Pancreas (tissue), 10 donors: ENCODE results near the gene SBF2. TPM values are rescaled to one million over a fixed set of nuclear protein-coding genes. Genes with fewer than 3 reads are reported as not detected.

Source experiments
- ATAC-seq, 4 donors: fragments of 200-7000 bp; cut with Tn5 transposase; one replicate each; pipeline versions ENCODE4 v1.8.0 to v1.9.1; 2020; ENCODE audit warnings: mild to moderate bottlenecking in 4 of 4, moderate library complexity in 4 of 4
- DNase-seq, 6 donors: peaks; one replicate each; pipeline ENCODE4 v3.0.0-alpha.2; 2020
- FAIRE-seq: peaks from 2 replicates; lab custom pipeline; 2012; peaks lifted over from hg19 to GRCh38; lab: Jason Lieb, UNC
- H3K27ac ChIP-seq, 4 donors: fragments of 200-600 bp; sonication (generic); 1 replicate in 3 of 4; 2 replicates in 1 of 4; pipeline versions ENCODE4 v1.5.0 to v1.8.0; 2020
- H3K27me3 ChIP-seq, 4 donors: fragments of 200-600 bp; one replicate each; pipeline ENCODE4 v1.8.0; 2021
- H3K36me3 ChIP-seq, 3 donors: fragments of 200-600 bp; sonication (generic) in 1 of 3; one replicate each; pipeline versions ENCODE4 v1.5.0 to v1.8.0; 2020 to 2021
- H3K4me1 ChIP-seq, 3 donors: fragments of 200-600 bp; one replicate each; pipeline ENCODE4 v1.8.0; 2021
- H3K4me3 ChIP-seq, 4 donors: fragments of 200-600 bp; sonication (generic) in 2 of 4; one replicate each; pipeline versions ENCODE4 v1.5.0 to v1.8.0; 2020 to 2021
- H3K9me3 ChIP-seq, 4 donors: fragments of 200-600 bp; one replicate each; pipeline ENCODE4 v1.8.0; 2021
- CTCF ChIP-seq, 4 donors: fragments of 200-600 bp; sonication (generic) in 3 of 4; IDR thresholded peaks; one replicate each; pipeline versions ENCODE4 v1.5.0 to v1.8.0; 2021; ENCODE audit warnings: antibody characterized with exemption in 4 of 4
- whole genome bisulfite sequencing, 2 donors: extraction: QIAGEN DNeasy Blood & Tissue Kit; methylation state at CpG; one replicate each; pipeline ENCODE4 v1.1.7; 2013; 5-methylcytosine and 5-hydroxymethylcytosine counted together
- intact Hi-C, 3 donors: fragments of 100-400 bp; cut with DNase I; formaldehyde crosslinking; loops; one replicate each; pipeline versions ENCODE4 v1.11.1 to v1.14.2; 2022
- polyA plus RNA-seq, 2 donors: library from polyadenylated mRNA; stranded (reverse); fragments of 200-250 nt; gene quantifications; one replicate each; pipeline ENCODE4 v1.2.3, GENCODE V29; 2013
- total RNA-seq, 6 donors: library from RNA; stranded (reverse); fragmentation: NEBNext Ultra II Directional in 4 of 6; extraction: Animal tissue kit (Norgen Biotek cat#: 25700) in 4 of 6; gene quantifications; one replicate each; pipeline versions ENCODE4 v1.2.1 to v1.2.4, GENCODE V29; 2021 to 2023
- donor health status: healthy with polysubstance abuse.
- donor health status: DM: no; HTN: no; CAD: no; lungs with moderate emphysema.
- donor health status: DM: no; HTN: no; CAD: no.
- donor health status: control.
- donor health status: control.
- donor health status: Bipolar disorder and iron deficiency.
- donor health status: DM: yes; HTN: yes; CAD: no.
- donor health status: DM: no; HTN: no; CAD: no.
- donor health status: DM: no; HTN: no; CAD: no.
- donor health status: DM: yes; HTN: yes; CAD: no.

Gene SBF2
- total and polyA plus RNA-seq, 8 donors, result 4.6 to 21.8 (median 10.3) TPM

GRCh38 chr11:10021563-10021962 is 272.5 kb downstream of the SBF2 start:
- Histone ChIP-seq H3K27ac (no peak overlapping the region), H3K4me3 (no peak overlapping the region), H3K27me3 (no peaks in the 10 kb centered on the region), H3K36me3 (no peaks in the 10 kb centered on the region), H3K4me1 (no peaks in the 10 kb centered on the region), H3K9me3 (no peaks in the 10 kb centered on the region)
- 18 to 20% methylated on average over 2 of the region's 2 CpGs for WGBS, 2 donors
- intact Hi-C loops, result no loop called here
- no peak for ATAC-seq
- FAIRE-seq, result no peak
- no peak for TF ChIP-seq CTCF (IDR thresholded peaks at IDR 0.05)
- DNase-seq, result no peak

- TF ChIP-seq CTCF (IDR thresholded peaks at IDR 0.05), result no peak
- peak in 1 of 6 donors; percentile 19 for DNase-seq
- 76 to 79% methylated on average over 7 of the region's 7 CpGs for WGBS, 2 donors
- Histone ChIP-seq H3K27ac (no peak overlapping the region), H3K27me3 (no peaks in the 10 kb centered on the region), H3K4me3 (no peak overlapping the region), H3K4me1 (no peaks in the 10 kb centered on the region), H3K36me3 (no peaks in the 10 kb centered on the region), H3K9me3 (no peaks in the 10 kb centered on the region)
- intact Hi-C loops, result no loop called here
- no peak for FAIRE-seq
- ATAC-seq, result no peak
These were observed 273.9 kb downstream of the SBF2 start for GRCh38 chr11:10019906-10020682.

GRCh38 chr11:10017911-10018310 is 276.1 kb downstream of the SBF2 start:
- DNase-seq (no peak), ATAC-seq (no peak), FAIRE-seq (no peak)
- TF ChIP-seq CTCF (IDR thresholded peaks at IDR 0.05), result no peak
- H3K27me3 ChIP-seq, result no peaks in the 10 kb centered on the region
- intact Hi-C loops, result no loop called here
- H3K9me3 ChIP-seq, result no peaks in the 10 kb centered on the region
- 96% methylated on average over 1 of the region's 1 CpG for WGBS, 2 donors
- no peaks in the 10 kb centered on the region for H3K36me3 ChIP-seq
- H3K4me1 ChIP-seq, result no peaks in the 10 kb centered on the region
- H3K4me3 ChIP-seq, result no peak overlapping the region
- H3K27ac ChIP-seq, result no peak overlapping the region

GRCh38 chr11:10017050-10017449 is 277.0 kb downstream of the SBF2 start:
- H3K36me3 ChIP-seq, result no peaks in the 10 kb centered on the region
- ATAC-seq, result no peak
- no peak overlapping the region for H3K27ac ChIP-seq
- no peak for FAIRE-seq
- no peaks in the 10 kb centered on the region for H3K27me3 ChIP-seq
- H3K9me3 ChIP-seq, result no peaks in the 10 kb centered on the region
- intact Hi-C loops, result no loop called here
- H3K4me3 ChIP-seq, result no peak overlapping the region
- DNase-seq, result no peak
- WGBS, 2 donors, result 65 to 67% methylated on average over 1 of the region's 1 CpG
- no peak for TF ChIP-seq CTCF (IDR thresholded peaks at IDR 0.05)
- no peaks in the 10 kb centered on the region for H3K4me1 ChIP-seq

- intact Hi-C loops, result no loop called here
- no peaks in the 10 kb centered on the region for H3K36me3 ChIP-seq
These were observed 282.0 kb downstream of the SBF2 start for GRCh38 chr11:10012068-10012467.

More at GRCh38 chr11:10012068-10012467, 282.0 kb downstream of the SBF2 start:
- WGBS, 2 donors, result 97% methylated on average over 3 of the region's 3 CpGs
- Histone ChIP-seq H3K27ac (no peak overlapping the region), H3K4me1 (no peaks in the 10 kb centered on the region), H3K27me3 (no peaks in the 10 kb centered on the region), H3K4me3 (no peak overlapping the region), H3K9me3 (no peaks in the 10 kb centered on the region)
- no peak for TF ChIP-seq CTCF (IDR thresholded peaks at IDR 0.05)
- ATAC-seq, result no peak
- DNase-seq, result no peak
- FAIRE-seq, result no peak
